HG03457 (cell line): ENCODE results near the gene GAS2.
"Not testable (repeated sequence)": the region's sequence is repeated elsewhere in the genome, so short reads cannot be mapped to it uniquely, and the experiment has no call there.

Experiments
- ATAC-seq: cut with Tn5 transposase; IDR thresholded peaks from one replicate; pipeline ENCODE4 v1.9.1; 2021; ENCODE audit warnings: moderate number of reproducible peaks; ENCODE audit not compliant: unreplicated experiment

The GAS2 gene

DNA sequence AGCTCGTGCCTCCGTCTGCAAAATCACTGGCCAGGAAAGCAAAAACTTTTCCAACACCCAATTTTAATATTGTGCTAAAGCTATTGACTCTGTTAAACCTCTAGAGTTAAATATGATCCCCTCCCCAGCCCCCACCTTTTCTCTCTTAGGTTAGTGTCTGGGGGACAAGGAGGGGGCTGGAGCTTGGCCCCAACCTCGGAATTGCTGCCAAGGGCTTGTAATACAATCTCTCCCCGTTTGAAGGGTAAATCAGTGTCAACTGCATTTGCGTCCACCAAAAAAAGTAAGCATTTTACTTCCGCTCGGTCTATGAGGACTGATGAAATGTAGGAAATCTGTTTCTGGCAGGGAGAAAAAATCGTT lies at the start of gene GAS2:
TSS of gene GAS2 (plus strand) at position 287 of the 363 bp plus-strand sequence. CDS start 8,259 bp downstream, outside the sequence.
- ATAC-seq = peak; percentile 16

DNA sequence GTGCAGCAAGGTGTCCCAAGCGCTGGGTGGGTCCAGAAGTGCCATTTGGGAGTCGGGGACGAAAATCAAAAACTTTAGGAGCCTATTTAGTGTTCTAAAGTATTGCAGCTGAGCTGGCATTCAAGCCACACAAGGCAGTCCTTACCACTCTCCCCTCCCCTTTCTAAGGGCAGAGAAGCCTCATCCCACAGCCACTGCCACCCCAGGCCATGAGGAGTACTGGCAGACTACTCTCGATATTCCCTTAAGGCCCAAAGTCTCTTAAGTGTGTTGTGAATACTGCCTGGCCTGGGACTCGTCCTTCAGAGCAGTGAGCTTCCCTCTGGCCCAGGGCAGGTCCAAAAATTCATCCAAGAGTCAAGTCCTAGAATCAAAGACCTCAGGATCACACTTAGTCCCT lies 48.5 kb upstream of the GAS2 start:
- no peak for ATAC-seq

DNA sequence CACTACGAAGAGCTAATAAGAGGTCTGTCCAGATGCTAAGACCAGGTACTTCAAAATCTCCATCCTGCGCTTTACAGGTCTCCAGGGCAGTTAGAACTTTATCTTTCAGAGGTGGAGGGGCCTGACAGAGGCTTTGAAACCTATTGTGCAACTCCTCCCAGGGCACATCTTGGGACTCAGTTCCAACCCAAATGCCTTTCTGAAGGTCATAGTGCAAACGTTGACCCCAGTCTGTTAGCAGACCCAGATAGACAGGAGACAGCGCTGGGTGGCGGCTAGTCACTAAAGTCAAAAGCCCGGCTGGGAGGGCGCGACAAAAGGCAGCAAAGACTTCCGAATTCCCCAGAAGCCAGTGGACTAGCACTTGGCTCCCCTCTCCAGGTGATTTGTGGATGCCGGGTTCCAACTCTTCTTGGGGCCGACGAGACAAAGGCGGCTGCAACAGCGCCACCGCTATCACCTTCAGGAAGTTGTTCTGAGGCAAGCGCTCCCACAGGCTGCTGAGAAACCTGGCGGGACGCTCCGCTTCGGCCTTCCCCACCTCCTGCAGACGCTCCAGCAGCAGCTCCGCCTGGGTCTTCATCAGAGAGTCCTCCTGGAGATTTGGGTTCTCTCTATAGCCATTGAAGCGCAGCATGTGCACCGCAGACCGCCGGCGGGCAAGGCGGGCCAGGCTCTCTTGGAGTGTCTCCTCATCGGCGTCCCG lies 41.5 kb upstream of the GAS2 start:
- ATAC-seq = peak; percentile 39

DNA sequence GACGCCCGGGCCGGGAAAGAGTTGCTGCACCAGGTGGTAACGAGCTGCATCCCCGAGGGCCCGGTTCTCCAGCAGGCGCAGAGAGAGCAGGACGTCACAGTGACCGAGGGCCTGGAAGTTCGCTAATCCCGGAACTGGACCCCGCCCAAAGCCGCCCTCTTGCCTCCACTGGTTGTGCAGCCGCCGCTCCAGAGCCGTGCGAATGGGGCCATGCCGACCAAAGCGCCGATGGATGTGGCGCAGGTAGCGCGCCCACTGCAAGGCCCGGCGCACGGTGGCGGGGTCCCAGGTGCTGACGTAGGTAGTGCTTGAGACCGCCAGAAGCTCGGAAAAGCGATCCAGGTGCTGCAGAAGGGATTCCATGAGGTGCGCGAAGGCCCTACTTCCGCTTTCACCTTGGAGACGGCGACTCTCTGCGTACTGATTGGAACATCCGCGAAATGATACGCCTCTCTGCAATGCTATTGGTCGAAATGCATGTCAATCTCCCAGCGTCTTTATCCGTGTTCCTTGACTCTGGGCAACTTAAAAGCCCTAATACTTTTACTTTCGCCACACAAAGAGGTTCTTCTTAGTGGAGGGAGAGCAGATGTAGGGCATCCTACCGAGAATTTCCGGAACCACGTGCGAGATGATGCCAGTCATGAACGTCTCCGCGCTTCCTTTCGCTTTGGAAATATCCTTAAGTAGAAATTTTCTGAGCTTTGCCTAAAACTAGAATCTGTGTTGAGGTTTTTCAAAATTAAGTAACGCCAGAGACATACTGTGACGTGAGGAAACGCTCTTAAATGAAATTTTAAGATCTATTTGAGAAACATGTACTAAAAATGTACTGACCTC lies 40.7 kb upstream of the GAS2 start, which contains the start of gene FANCF:
TSS of gene FANCF (minus strand) at position 376 of the 840 bp plus-strand sequence. CDS start at position 363, 13 bp downstream.
- peak; percentile 97 for ATAC-seq

DNA sequence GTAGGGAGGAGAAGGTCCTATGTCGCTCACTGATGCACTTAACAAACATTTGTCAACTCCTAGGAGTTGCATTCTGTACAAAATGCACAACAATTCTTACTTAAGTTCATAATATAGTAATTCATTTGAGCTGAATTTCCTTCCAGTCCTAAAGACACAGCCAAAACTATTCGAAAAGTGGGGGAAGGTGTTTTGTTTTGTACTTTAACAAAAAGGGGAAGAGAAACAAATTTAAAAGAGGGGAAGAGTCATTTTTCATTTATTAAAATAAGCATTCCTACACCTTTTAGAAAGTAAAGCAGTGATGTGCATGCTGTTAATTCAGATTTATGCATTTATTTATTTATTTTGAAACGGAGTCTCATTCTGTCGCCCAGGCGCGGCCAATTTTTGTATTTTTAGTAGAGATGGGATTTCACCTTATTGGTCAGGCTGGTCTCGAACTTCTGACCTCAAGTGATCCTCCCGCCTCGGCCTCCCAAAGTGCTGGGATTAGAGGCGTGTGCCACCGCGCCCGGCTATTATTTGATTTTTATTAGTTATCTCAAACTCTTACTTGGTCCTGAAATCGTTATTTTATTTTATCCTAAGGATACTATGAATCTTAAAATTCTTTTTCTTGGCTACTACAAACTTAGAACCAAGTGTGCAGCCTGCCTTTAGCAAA lies 39.7 kb upstream of the GAS2 start:
- no peak for ATAC-seq

DNA sequence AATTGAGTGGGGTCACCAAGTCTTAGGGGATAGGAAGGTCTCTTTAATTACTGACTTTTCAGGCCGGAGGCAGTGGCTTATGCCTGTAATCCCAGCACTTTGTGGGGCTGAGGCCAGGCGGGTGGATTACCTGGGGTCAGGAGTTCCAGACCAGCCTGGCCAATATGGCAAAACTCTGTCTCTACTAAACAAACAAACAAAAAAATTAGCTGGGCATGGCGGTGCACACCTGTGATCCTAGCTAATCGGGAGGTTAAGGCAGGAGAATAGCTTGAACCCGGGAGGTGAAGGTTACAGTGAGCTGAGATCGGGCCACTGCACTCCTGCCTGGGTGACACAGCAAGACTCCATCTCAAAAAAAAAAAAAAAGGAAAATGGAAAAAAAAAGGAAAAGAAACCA lies 39.0 kb upstream of the GAS2 start:
- ATAC-seq = no peak

DNA sequence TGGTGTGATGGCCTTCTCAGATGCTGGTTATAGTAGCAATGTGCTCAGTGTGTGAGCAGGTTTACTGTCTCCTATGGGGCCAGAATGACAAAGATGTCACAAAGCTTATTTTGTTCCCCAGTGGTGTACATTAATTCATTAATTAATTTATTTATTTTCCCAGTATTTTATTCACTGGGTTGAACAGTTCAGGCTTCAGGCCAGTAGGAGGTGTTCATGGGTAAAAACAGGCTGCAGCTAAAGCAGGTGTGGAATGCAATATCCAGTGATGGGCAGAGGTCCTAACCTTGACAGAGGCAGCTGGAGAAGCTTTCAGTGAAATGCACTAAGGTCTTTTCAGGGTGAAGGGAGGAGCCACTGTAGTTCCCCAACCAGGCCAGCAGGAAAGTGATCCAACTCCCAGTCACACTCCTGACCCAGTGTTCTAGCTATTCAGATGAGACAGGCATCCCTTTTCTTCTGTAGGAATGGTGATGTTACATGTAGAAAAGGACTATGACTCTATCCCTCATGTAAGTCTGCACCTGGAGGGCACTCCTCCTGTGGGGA lies 33.0 kb upstream of the GAS2 start:
- ATAC-seq = no peak

DNA sequence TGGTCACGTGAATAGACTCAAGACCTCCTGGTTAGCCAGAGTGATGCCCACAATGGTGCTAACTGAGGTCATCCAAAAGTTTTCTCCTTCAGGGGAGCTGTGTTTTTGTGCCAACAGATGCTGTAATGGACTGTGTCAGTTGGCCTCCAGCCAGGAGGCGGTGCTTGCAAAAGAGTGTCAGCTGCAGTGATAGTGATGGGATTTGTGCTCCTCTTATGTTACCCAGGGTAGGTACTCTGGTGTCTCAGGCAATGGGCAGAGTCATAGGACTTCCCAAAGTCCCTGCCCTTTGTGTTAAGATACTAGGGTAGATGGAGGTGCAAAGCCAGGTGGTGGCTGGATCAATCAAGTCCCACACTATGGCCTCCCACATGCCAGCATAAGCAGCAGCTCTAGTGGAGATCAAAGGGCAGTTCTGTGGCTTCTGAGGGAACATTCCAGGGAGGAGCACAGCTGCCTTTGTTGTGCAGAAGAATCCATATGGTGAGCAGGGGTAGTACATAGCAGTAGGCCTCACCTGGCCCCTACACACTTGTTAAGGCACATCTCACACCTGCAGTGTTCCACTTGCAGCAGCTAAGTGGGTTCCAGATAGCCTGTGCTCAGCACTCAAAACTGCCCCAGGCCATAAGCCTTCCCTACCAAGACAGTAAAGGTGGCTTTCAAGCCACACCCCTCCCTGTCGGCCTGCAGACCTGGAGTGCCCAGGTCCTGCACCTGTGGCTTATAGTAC lies 31.3 kb upstream of the GAS2 start:
- ATAC-seq = no peak

DNA sequence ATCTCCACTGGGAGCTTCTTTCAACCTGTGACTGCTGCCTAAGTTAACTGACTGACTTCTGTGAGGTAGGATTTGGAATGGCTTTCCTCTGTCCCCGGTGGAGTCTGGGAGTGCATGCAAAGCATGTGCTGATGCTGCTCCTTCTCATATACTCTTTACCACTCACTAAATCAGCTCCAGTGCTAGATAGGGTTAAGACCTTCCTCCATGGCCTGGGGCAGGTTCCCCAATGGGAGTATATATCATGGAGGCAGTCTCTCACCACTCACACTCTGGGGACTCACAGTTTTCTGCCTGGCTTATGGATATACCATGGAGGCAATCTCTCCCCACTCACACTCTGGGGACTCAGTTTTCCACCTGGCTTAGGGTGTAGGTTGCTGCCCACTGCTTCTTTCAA lies 30.7 kb upstream of the GAS2 start:
- ATAC-seq = no peak

DNA sequence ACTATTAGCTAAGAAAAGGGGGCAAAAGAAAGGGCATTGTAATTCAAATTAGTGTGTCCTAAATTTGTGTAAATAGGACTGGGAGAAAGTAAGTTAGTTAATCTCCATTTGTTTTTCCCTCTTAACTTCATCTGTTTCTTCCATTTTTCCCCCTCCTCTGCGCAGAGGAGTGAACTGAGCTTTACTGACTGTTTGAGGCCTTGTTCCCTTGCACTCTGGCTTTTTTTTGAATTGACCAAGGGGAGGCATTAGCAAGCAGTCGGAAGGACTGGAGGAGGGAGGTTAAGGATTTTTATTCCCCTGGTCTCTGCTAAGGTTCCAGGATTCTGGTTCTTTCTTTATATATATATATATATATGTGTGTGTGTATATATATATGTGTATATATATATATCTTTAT lies 25.5 kb upstream of the GAS2 start:
- no peak for ATAC-seq

DNA sequence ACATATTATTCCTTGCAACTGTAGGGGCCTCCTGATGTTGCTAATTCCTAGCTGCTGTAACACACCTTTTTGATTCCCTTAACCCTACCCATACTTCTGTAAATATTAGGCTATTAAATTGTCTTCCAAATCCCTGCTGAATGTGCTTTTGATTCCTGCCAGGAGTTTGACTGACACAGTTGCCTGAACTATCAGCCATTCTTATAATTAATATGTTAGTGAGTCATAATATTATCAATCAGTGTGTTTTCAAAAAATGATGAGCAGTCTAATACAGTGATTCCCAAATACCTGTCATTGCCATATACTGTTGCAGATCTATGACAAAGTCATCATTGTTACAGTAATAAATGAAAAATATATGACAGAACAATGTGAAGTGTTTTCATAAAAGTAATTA lies 24.9 kb upstream of the GAS2 start:
- no peak for ATAC-seq

DNA sequence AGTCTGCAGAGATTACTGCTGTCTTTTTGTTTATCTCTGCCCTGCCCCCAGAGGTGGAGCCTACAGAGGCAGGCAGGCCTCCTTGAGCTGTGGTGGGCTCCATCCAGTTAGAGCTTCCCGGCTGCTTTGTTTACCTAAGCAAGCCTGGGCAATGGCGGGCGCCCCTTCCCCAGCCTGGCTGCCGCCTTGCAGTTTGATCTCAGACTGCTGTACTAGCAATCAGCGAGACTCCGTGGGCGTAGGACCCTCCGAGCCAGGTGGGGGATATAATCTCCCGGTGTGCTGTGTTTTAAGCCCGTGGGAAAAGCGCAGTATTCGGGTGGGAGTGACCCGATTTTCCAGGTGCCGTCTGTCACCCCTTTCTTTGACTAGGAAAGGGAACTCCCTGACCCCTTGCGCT lies 14.1 kb upstream of the GAS2 start:
- ATAC-seq = not testable (repeated sequence)

DNA sequence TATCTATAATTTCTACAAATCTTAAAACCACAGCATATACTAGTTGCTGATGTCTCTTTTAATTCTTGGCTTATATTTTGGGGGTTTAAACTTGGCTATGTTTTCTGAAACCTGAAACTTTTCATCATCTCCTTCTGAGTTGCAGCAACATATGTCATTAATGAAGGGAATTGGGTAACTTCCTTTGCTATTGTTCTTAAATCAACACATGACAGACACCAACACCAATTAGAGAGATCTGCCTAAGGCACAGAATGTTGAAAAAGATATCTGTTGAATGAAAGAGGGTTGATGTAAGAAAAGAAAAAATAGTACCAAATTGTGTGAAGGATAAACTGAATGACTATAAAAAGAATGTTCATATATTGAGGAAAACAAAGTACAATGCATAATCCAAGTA lies 10.3 kb upstream of the GAS2 start:
- no peak for ATAC-seq

DNA sequence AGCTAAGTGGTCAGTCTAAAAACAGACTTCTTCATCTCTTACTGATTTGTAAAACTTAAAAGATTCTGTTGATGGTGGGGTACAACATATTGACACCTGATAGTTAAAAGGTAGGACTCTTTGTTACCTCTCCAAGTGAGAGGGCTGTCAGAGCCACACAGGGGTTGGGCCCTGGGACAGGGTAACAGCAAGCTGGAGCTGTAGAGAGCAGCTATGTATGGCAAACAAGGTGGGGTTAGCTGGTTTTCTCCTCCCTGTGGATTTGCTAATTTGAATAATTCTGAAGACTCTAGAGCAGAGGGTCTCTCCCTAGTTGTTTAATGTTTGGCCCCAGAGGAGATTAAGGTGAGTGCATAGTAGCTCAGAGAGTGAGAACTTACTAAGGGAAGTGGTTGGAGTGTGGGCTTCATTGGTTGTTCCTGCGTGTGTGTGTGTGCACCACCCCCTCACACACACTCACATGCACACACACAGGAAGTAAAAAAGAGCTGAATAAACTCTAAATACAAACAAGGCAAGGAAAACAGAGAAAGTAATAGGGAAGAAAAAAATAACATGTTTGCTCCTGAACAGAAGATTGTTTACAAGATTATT lies 9.2 kb upstream of the GAS2 start:
- ATAC-seq = peak; percentile 97

DNA sequence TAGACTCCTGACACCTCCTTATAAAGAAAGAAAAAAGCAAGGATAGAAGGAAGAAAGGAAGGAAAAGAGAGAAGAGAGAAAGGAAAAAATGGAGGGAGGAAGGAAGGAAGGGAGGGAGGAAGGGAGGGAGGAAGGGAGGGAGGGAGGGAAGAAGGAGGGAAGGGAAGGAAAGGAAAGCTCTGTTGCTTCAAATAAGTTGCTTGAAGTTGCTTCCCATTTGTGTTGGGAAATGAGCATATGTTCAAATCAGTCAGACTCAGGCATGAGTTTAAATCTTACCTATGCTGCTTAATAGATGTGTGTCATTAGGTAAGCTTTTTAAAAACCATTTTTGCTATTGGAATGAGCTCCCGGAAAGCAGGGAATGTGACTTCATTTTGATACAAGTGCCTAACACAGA lies 6.6 kb upstream of the GAS2 start:
- ATAC-seq = no peak

DNA sequence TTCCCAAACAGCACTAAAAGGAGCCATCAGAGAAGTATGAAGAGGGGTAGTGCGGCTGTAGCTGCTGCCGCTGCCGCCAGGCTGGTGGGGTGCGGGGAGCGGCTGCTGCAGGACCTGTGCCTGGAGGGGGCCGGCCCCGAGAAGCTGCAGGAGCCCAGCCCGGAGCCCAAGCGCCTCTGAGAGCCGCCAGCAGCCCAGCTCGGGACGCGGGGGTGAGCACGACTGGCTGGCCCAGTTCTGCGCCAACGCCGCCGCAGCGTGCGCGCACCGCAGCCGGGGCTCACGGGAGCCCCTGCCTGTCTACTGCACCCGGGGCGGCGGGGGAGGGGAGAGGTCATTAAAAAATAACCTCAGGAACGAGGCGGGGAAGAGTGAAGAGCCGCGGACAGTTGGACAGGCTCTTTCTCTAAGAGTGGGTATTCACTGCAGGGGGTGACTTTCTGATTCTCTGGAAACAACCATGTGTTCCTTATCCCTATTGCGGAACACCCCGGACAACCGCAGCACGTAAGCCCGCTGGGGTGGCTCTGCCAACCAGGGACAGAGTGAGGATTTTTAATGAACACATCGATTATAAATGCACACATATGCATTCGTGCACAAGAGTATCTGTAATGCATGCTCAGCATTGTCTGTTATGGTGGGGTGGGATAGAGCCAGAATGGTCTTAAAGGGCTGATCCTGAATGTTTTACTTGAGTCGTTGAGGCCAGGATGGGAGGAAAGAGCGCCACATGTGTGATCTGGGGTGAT lies 453 bp downstream of the GAS2 start:
- ATAC-seq = peak; percentile 40

DNA sequence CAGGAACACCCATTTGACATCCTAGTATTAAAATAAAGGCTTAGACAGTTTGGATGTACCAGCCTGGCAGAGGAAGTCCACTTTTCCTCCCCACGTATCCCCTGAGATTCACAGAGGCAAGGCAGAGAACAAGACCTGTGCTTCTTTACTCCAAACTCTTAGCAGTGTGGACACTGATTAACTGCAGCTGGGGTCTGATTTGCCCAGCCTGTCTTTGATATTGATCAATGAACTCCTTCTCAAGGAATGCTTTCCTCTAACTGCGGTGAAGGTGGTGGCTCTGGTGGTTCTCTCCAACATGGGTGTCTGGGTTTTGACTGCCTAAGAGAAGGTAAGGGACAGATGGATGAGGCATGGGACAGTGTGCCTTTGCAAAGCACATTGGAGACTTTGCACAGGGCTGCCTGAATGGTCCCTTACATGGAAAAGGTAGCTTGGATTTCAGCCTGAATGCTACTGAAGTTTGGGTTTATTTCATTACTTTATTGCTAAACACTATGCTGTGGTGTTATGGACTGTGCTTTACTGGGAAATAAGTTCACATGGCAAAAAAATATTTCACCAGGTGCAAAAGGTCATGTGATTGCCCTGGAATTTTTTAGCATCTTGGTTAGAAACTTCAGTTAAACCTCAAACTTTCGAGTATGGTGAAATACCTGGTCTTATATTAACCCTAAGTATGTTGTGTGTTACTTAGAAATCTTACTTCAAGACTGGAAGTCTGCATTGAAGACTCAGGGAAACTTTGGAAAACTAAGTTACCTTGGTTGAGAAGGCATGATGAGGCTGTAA lies 1.8 kb downstream of the GAS2 start:
- ATAC-seq = peak; percentile 31

DNA sequence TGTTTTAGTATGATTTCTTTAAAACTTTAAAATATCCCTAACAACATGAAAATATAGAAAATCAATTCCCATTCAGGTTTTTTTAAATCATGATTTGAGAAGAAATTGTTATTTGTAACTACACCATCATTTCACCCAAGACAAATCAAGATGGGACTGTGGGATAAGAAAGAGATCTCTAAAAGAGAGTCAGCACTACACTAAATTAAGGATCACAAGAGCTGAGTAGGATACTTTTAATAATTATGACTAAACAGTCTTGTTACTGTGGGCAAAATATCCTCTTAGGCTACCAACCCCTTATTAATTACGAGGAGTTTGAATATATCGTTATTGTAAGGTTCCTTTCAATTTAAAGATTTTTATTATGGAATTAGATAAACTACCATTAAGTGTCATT lies 3.0 kb downstream of the GAS2 start:
- no peak for ATAC-seq

DNA sequence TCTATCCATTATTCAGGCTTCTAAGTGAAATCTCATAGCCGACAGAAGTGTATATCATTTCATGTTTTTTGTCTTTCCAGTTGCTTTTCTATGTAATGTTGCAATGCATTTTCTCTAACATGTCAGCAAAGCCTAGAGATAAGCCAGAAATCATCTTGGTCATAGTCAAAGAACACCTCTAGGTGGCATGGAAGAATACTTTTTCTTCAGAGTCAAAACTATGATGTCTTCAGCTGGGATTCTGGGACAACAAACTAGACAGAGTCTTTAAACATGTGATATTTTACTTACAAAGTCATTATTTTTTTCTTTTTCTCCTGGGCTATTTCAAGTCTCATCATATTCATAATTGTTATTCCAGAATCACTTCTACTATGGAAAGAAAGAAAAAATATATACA lies 4.4 kb downstream of the GAS2 start:
- no peak for ATAC-seq
